Esophagus squamous epithelium (tissue), 4 donors: Measurements from ENCODE around the gene GNPAT.

Experiments
- CTCF ChIP-seq, 6 experiments: fragments of 450-650 bp in 4 of 6; fragments of 200-600 bp in 2 of 6; sonication (generic) in 2 of 6; IDR thresholded peaks; one replicate each; pipeline ENCODE4 v1.5.1; 2016 to 2019; ENCODE audit warnings: antibody characterized with exemption in 6 of 6, mild to moderate bottlenecking in 4 of 6, moderate library complexity in 4 of 6
- POLR2A ChIP-seq, 4 donors: fragments of 450-650 bp; IDR thresholded peaks; one replicate each; pipeline ENCODE4 v1.6.1; 2017; ENCODE audit warnings: antibody characterized with exemption in 4 of 4, mild to moderate bottlenecking in 4 of 4, moderate library complexity in 3 of 4

- TF ChIP-seq CTCF (IDR thresholded peaks at IDR 0.05) = no peak
- TF ChIP-seq POLR2A (IDR thresholded peaks at IDR 0.05) = no peak
Measured at GRCh38 chr1:231311720-231312431, 70.9 kb downstream of the GNPAT start.
